Endothelial cell of umbilical vein (primary cell): Measurements from ENCODE around the gene TRPC1.

Experiments
- EZH2 ChIP-seq: IDR thresholded peaks from 2 replicates; pipeline ENCODE4 v1.6.1; 2012; ENCODE audit warnings: borderline replicate concordance, low read depth, mild to moderate bottlenecking, moderate library complexity, low read length, inconsistent platforms; ENCODE audit not compliant: severe bottlenecking
- POLR2AphosphoS5 ChIP-seq: IDR thresholded peaks from 2 replicates; pipeline ENCODE4 v1.6.1; 2012; ENCODE audit warnings: low read depth, mild to moderate bottlenecking, control low read depth, low read length, moderate library complexity; ENCODE audit not compliant: insufficient read depth
- TF ChIP-seq, protein P1 (sequence below), 2 donors: IDR thresholded peaks; 1 replicate in 1 of 2; 2 replicates in 1 of 2; pipeline ENCODE4 v1.5.1; 2011; ENCODE audit warnings: low read length in 2 of 2, mild to moderate bottlenecking in 2 of 2, moderate library complexity in 2 of 2, control low read depth in 1 of 2, inconsistent platforms in 1 of 2, low read depth in 1 of 2; ENCODE audit not compliant: insufficient read depth in 1 of 2; ENCODE audit errors: extremely low read depth in 1 of 2

DNA sequence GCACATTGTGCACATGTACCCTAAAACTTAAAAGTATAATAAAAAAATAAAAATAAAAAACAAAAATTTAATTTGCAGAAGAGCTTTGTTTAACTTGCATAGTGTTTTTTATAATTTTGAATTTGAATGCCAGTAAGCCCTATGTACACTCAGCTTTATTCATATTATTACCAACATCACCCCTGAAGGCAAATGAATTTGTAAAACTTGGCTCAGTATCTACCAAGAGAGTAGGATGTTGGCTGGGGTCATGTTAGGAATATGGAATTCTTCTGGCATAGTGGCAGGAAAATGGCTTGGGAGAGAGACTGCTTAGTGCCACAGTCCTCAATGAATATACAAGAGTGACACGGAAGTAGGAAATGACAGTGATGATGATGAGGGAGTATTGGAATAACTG is 30.7 kb downstream of the TRPC1 start:
- TF ChIP-seq POLR2AphosphoS5 (no peak), EZH2 (no peak)
- TF ChIP-seq, protein P1, sequence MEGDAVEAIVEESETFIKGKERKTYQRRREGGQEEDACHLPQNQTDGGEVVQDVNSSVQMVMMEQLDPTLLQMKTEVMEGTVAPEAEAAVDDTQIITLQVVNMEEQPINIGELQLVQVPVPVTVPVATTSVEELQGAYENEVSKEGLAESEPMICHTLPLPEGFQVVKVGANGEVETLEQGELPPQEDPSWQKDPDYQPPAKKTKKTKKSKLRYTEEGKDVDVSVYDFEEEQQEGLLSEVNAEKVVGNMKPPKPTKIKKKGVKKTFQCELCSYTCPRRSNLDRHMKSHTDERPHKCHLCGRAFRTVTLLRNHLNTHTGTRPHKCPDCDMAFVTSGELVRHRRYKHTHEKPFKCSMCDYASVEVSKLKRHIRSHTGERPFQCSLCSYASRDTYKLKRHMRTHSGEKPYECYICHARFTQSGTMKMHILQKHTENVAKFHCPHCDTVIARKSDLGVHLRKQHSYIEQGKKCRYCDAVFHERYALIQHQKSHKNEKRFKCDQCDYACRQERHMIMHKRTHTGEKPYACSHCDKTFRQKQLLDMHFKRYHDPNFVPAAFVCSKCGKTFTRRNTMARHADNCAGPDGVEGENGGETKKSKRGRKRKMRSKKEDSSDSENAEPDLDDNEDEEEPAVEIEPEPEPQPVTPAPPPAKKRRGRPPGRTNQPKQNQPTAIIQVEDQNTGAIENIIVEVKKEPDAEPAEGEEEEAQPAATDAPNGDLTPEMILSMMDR (IDR thresholded peaks at IDR 0.05; ENCODE audit: extremely low read depth in 1 of 2, insufficient read depth in 1 of 2, low read depth in 1 of 2, low read length in 2 of 2) = no peak
